Stimulated activated CD4-positive, alpha-beta T cell treated with anti-CD3 and anti-CD28 coated beads, Interleukin-15, amount 100 ng/mL, for 24 hours (primary cell): Measurements from ENCODE around the gene LRP5.
"Not testable (repeated sequence)": the region's sequence is repeated elsewhere in the genome, so short reads cannot be mapped to it uniquely, and the experiment has no call there.

ENCODE experiments used
- DNase-seq: peaks from one replicate; pipeline ENCODE4 v3.0.0-alpha.2; 2020

LRP5 gene

DNA sequence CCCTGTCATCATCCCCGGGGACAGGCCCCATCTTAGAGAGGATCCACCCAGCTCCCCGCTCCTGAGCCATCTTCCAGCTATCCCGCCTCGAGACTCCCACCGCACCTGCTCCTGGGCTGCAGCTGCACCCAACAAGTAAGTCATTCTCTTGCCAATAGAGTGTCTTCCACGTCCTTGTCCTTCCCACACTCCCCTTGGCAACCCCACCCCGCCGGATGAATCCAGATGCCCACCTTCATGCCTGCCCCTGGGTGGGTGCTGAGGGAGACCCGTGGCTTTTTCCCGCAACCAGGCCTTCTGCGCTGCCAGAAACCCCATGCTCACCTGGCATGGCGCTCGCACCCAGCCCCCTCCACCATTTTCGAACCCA is 29.5 kb upstream of the LRP5 start:
- no peak for DNase-seq

DNA sequence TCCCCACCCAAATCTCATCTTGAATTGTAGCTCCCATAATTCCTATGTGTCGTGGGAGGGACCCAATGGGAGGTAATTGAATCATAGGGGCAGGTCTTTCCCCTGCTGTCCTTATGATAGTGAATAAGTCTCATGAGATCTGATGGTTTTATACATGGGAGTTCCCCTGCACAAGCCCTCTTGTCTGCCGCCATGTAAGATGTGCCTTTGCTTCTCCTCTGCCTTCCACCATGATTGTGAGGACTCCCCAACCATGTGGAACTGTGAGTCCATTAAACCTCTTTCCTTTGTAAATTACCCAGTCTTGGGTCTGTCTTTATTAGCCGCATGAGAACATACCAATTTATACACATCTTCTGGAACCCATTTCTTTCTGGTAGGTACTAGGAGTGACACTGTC is 27.8 kb upstream of the LRP5 start:
- DNase-seq = not testable (repeated sequence)

DNA sequence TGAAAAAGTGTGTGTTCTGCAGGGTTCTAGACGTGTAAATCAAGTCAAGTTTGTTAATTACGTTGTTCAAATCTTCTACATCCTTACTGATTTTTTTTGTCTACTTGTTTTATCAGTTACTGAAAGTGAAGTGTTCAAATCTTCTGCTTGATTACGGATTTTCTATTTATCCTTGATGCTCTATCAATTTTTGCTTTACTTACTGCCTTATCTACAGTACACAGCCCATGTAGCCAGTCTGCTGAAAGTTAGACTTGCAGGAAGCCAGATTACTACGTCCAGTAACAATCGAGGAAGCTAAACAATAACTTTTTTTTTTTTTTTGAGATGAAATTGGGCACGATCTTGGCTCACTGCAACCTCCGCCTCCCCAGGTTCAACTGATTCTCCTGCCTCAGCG is 25.0 kb upstream of the LRP5 start:
- DNase-seq = no peak

DNA sequence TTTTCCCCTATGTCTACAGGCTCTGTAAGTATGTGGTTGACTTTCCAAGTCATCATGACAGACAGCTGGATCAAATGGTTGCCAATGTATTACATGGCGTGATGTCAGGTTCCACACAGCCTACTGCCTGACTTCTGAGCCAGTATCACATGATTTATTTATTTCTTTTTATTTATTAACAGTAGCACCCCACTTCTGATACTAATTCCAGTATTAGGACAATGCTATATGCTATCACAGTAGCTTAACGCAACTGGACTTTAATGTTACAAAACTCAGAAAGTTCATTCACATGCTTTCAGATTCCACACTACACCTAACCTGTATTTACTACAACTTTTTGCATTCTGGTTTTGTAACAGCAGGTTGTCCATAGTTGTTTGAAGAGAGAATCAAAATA is 22.9 kb upstream of the LRP5 start:
- DNase-seq = no peak

DNA sequence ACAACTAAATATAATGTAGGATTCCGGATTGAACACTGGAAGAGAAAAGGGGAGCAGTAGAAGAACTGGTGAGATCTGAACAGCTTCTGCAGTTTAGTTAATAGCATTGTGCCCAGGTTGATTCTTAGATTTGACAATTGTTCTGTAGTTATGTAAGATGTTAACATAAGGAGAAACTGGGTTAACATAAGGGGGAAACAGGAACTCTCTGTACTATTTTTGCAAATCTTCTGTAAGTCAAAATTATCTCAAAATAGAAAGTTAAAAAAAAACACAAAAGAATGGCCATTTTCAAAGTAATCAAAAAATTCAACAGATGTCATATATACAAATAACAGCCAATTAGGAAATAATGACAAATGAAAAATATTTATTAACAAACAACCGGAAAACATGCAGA is 18.7 kb upstream of the LRP5 start:
- no peak for DNase-seq

DNA sequence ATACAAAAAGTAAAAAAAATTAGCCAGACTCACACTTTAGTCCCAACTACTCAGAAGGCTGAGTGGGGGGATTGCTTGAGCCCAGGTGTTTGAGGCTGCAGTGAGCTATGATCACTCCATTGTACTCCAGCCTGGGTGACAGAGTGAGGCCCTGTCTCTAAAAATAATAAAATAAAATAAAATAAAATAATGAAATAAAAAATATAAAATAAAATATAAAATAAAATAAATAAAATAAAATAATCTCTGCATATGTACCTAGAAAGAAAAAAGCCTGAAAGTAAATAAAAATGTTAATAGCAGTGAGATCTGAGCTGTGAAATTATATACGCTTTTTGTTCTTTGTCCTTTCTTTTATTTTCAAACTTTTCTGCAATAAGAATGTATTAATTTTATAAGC is 17.1 kb upstream of the LRP5 start:
- DNase-seq = no peak

DNA sequence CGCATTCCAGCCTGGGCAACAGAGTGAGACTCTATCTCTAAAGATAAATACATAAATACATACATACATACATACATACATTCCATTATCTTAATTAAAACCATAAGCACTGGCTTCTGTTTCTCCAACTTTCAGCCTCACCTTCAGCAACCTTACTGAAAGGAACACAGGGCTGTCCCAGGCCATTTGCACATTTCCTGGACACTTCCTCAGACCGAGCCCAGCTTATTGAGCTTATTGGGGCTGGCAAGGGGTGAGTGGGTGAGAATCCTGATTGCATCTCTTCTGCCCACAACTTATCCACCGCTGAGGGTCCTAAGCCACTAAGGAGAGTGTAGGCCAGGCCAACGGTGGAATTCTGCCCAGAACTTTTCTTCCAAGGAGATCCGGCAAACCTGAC is 16.5 kb upstream of the LRP5 start:
- no peak for DNase-seq

DNA sequence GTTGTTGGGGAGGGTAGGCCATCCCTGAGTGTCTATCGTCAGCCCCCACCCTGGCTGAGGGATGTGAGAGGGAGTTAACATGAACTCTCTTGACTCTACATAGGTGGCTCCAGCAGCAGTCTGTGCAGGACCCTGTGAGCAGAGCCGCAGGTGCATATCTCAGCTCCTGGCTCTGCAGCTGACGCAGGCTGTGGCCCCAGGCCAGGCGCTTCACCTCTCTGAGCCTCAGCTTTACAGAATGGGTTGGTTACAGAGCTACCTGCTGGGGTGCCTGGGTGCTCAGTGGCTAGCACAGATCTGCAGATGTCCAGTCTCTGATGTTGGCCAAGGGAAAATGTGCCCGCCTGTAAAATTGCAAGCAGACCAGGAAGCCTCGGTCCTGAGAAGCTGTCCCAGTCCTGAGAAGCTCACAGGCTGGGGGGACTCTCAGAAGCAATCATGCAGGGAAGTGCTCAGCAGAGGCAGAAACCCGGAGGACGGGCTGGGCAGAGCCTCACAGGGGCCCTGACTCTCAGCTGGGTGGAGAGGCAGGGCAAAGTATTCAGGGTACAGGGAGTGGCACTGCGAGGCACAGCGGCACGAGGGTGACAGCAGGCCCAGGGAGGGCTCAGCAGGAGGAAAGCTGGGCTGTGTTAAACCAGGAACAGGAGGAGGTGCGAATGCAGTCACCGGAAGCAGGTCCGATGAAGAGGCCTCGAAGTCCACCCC is 15.9 kb upstream of the LRP5 start:
- no peak for DNase-seq

DNA sequence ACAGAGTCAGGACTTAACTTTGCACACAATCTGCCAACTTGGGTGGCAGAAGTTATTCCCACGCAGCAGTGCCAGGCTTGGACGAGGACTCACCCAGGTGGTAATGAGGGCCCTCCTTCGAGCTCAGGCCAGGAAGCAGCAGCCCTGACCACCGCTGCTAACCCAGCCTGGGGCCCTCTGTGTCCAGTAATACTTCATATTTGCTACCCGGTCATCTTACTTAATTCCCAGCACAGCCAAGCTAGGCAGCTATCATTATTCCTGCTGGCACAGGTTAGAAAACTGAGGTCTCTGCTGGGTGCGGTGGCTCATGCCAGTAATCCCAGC is 15.4 kb upstream of the LRP5 start:
- no peak for DNase-seq

DNA sequence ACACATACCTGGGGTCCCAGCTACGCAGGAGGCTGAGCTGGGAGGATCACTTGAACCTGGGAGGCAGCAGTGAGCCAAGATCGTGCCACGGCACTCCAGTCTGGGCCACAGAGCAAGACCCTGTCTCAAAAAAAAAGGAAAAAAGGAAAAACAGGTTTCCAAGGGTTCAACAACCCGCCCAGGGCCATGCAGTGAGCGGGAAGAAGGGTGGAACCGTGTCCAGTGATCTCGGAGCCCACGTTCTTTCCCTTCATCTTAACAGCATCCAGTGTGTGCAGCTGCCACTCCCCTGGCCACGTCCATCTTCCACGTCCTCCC is 14.9 kb upstream of the LRP5 start:
- no peak for DNase-seq

DNA sequence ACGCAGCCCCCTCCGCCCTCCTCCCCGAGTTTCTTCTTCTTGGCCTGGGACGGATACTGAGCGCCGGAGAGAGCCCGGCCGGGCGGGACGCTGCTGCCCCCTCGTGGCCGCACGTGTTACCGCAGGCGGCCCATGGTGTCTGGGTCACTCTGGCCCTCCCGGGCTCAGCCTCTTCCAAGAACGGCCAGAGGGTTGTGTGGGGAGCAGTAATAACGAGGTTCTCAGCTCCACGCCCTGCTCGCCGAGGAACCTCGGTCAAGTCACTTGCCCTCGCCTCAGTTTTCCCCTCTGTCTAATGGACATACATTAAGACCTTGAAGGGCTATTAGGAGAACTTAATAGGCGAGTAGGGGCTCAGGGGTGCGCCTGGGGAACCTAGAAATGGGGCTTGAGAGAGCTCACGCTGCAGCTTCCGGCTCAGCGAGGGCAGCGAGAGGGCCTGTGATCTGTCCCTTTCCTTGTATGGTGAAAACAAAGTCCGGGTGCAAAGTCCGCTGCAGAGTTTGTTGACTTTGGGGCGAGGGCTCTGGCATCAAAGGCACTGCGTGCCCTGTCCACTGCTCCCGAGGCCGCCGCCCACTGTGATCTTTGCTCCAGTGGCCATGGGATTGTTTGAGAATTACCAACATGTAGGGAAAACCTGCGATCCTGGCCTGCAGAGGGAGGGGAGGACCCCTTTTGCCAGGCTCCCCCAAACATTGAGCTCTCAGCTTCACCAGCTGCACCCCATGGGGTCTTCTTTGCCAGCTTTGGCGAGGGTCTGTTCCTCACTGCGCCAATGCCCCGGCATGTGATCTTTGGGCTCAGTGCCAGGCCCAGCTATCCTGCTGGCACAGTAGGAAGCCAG is 14.4 kb upstream of the LRP5 start:
- DNase-seq = peak; percentile 78

DNA sequence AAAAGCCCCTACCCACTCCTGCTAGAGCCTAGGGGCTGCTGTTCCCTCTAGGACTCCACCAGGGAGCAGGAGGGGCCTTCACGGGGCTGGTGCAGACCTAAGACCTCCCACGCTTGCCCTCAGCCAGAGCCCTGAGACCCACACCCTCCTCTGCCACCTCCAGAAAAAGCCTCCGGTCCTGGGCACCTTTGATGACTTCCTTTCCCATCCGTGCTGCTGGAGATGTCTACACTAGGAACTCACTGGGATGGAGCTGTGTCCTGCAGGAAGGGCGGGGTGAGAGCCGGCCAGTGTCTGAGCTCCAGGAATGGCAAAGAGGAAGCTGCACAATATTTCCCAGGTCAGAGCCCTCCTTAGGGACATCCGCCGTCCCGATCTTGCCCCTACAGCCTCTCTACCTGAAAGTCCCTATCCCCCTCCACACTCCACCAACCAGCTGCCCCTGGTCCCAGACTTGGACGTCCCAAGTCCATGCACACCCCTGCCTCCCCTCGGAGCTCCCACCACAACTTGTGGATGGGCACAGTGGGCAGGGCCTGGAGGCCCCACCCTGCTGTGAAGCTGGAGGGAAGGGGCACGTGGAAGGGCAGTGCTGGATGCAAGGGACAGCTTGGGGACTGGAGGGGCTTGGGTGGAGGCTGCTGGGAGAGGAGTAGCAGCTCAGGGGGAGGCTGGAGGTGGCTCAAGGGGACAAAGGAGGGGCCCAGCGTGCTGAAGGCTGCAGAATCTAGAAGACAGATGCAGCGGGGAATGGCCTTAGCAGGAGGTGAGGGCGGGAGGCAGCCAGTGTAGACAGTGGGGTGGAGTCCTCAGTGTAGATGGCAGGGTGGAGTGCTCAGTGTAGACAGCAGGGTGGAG is 13.5 kb upstream of the LRP5 start:
- DNase-seq = no peak

DNA sequence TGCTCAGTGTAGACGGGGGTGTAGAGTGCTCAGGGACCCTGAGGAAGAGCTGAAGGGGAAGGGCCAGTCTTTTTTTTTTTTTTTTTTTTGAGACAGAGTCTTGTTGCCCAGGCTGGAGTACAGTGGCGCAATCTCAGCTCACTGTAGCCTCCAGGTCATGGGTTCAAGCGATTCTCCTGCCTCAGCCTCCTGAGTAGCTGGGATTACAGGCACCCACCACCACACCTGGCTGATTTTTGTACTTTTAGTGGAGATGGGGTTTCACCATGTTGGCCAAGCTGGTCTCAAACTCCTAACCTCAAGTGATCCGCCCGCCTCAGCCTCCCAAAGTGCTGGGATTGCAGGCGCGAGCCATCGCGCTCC is 12.9 kb upstream of the LRP5 start:
- DNase-seq = not testable (repeated sequence)

DNA sequence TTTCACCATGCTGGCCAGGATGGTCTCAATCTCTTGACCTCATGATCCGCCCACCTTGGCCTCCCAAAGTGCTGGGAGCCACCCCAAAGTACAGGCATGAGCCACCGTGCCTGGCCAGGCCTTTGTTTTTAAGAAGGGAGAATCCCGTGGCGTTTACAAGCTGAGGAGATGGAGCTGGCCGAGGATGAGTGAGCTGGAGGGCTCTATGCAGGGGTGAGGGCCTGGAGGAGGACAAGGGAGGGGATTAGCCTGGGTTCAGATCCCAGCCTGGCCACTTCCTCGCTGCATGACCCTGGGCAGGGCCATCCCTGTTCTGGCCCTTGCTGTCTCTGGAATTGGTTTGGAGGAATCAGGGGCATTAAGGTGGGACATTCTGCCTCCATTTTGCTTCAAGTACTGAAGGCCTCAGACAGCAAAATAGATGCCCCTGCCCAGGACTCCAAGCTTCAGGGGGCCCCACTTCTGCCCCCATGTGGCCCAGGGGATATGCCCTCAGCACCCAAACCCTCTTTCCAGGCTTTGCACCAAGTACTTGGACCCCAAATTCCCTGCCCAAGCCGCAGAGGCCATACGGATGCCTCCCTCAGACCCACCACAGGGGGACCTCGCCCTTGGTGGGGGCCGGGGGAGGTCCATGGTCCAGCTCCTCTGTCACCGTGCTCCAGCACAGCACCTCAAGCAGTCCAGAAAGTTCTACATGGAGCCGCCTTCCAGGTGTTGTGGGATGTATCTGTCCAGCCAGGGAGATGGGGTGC is 12.1 kb upstream of the LRP5 start:
- no peak for DNase-seq

DNA sequence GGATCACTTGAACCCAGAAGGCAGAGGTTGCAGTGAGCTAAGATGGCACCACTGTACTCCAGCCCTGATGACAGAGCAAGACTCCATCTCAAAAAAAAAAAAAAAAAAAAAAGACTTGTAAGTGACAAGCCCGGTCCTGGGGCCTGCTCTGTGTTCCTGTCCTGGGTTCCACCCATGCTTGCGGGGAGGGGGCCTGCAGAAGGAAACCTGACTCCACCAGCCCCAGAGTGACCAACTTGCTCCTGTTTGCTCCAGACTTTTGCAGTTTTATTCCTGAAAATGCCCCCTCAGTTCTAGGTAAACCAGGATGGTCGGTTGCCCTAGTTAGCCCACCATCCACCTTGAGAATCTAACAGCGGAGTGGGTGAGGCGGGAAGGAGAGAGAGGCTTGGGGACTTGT is 10.1 kb upstream of the LRP5 start:
- DNase-seq = no peak

DNA sequence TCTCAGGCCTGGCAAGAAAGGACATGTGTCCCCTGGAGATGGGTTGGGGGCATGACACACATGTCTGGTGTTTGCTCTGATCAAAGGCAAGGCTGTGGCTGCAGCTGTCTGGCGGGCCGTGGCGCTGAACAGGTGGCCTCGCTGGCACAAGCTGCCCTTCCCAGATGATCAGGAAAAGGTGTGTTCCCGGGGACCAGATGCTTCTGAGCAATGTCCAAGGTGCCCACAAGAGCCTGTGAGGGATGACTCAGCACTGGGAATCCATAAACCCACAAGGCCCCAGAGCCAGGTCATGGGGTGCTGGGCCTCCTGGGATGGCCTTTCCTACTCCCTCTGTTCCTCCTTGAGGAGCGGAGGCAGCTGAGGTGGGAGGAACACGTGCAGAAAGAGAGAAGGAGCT is 9.7 kb upstream of the LRP5 start:
- DNase-seq = no peak

DNA sequence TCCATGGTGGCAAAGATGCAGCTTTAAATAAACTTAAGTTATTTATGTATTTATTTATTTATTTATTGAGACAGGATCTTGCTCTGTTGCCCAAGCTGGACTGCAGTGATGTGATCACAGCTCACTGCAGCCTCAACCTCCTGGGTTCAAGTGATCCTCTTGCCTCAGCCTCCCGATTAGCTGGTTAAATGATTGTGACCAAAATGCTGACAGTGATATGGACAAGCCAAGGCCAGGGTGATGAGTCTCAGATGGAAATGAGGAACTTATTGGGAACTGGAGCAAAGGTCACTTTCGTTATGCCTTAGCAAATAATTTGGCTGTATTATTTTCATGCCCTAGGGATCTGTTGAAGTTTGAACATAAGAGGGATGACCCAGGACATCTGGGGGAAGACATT is 9.3 kb upstream of the LRP5 start:
- no peak for DNase-seq

DNA sequence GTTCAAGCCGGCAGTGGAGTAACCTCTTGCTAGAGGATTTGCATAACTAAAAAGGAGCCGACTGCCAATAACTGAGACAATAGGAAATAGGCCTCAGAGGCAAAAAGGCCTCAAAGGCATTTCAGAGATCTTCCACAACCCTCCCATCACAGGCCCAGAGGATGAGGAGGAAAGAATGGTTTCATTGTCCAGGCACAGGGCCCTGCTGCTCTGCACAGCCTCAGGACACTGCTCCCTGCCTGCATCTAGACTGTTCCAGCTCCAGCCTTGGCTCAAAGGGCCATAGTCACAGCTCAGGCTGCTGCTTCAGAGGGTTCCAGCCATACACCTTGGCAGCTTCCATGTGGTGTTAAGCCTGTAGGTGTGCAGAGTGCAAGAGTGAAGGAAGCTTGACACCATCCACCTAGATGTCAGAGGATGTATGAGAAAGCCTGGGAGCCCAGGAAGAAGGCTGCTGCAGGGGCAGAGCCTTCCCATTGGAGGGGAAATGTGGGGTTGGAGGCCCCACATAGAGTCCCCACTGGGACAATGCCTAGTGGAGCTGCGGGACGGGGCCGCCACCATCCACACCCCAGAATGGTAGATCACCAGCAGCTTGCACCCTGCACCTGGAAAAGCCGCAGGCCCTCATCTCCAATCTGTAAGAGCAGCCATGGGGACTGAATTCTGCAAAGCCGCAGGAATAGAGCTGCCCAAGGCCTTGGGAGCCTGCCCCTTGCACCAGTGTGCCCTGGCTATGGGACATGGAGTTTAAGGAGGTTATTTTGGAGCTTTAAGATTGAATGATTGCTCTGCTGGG is 8.2 kb upstream of the LRP5 start:
- DNase-seq = no peak

DNA sequence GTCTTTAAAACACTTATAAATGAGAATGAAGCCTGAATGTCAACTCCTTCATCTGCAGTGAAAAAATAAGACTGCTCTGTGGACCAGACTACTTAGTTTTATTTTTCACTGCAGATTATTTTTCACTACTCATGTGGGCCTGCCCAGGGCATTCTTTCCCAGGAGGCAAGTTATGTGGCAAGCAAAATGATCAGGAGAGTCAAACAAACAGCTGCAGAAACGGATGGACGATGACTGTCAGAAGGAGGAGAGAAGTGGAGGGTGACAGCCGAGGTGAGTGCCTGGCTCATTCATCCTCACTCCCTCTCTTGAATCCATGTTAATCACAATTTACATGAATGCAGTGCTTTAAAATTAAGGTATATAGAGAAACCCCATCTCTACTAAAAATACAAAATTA is 5.8 kb upstream of the LRP5 start:
- DNase-seq = no peak

DNA sequence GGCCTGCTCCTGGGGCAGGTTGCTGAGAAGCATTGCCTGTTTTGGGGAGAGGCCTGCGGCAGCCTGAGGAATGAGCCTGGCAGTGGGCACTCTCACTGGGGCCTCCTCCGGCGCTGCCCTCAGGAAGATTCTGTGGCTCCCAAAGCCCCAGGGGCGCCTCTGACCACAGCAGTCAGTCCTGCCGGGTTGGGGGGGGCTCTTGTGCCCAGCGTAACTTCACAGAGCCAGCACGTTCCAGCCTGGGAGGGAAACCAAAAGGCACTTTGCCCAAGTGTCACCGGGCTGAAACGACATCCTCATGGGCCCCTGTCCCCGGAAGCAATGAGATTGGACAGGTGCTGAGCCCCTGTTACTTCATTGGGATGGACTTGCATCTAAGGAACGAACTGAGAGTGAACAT is 4.3 kb upstream of the LRP5 start:
- DNase-seq = no peak

DNA sequence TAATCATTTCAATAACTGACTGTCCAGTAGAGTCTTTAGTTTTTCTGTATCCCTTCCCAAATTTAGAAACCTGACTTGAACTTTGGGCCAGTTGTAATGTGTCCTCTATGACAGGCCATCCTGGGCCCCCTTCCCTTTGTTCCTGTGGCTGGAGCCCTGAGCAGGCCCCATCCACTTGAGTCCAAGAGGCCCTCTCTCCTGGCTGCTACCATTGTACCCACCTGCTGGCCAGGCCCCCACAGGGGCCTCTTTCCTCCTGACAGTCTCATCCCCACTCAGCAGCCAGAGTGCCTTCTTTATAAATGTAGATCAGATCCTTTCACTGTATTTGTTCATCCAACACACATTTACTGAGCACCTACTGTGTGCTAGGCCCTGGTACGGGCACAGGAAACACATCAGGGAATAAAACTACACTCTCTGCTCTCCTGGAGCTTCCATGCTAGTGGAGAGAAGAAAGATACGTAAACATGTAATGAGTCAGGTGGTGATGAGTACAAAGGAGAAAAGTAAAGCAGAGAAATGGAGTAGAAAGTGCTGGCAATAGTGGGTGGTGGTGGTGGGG is 2.7 kb upstream of the LRP5 start:
- DNase-seq = no peak
